ENCODE data around the gene GPR87.

Gene GPR87

DNA sequence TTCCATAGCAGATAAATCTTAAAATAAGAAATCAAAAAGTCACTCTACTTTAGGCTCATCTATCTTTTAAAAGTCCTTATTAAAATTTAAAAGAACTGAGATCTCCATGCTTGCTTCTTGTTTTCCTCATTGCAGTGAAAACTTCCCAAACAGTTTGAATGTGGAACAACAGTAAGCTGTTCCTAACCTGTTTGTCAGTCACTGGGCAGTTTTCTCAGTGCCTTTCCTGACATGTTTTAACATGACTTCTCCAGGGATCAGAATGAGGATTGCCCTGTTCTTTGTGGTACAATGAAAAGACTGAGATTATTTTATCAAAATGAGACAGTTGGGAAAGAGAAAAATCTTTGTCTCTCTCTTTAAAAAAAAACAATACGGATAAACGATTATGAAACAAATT lies 774 bp downstream of the GPR87 start:
- DNase-seq (ENCODE audit: low read depth): no peak

DNA sequence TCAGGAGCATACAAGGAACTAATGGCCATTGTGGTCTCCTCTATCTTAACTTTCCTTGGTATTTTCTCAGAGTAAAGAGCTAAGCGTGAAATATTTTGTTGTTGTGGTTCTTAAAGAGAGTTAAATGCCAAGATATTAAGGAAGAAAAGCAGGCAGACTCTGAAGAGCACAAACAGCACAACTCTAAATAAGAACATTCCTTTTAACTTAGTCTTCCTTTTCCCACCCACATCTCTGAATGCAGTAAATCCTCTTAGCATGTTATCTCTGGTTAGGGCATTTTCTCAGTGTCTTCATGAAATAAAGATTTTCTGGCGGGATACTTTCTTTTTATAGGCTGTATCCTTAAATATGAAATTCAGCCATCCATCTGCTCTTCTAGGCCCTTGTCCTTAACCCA lies 1.5 kb downstream of the GPR87 start:
- DNase-seq (ENCODE audit: low read depth): no peak

GRCh38 chr3:151314593-151314992 lies 2.0 kb downstream of the GPR87 start:
- no peak for DNase-seq (ENCODE audit: low read depth)

DNA sequence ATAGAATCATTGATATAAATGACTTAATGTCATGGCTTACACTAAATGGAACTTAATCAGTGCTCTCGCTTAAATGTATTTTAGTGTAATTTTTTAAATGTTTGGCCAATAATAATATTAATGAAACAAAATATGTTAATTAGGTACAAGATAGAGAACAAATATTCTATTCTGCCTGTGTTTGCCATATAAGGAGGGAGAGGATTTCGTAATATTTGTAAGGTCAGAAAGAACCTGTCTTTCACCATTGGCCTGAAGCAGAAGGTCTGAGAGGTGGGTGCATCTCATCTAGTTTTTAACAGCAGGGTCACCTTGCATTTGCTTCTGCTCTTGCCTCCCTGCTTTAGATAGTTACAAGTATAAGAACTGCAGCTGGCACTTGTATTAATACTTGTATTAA lies 2.5 kb downstream of the GPR87 start:
- DNase-seq (ENCODE audit: low read depth): no peak

- DNase-seq (ENCODE audit: low read depth): no peak
Observed at GRCh38 chr3:151312972-151313371, 3.6 kb downstream of the GPR87 start.

DNA sequence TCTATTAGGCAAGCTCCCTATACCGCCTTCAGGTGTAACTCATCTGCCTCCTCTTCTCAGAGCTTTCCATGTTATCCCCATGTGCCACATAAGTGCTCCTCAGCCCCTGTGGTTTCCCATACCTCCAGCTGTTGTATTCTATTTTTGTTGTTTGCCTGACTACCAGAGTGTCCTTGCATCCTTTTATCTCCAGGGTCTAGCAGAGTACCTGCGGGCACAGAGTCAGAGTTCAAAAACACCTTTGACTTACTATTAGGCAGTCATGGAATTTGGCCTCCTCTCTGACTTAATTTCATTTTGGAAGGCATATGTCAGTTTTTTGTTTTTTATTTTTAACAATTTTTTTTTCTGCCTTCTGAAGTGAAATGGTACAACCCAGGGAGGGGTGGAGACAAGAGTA lies 7.1 kb downstream of the GPR87 start:
- no peak for DNase-seq (ENCODE audit: low read depth)

- DNase-seq (ENCODE audit: low read depth): no peak
Observed at GRCh38 chr3:151307583-151308488, 8.8 kb downstream of the GPR87 start.

DNA sequence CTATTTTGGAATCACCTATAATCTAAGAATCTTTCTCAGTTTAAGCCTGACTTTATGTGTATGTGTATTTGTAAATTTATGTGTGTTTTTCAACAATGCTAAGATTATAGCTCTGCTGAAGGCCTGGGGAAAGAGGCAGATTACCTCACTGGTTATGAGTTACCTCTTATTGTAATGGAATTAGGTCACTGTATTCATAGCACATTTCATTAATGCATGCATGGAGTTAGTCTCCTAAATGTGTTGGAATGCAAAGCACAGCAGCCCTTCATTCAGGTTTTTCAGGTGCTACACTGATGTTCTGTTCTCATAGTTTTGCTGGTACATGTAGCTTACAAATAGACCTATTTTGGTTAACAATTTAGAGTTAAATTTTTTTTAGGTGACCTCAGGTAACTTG lies 9.5 kb downstream of the GPR87 start:
- no peak for DNase-seq (ENCODE audit: low read depth)

DNA sequence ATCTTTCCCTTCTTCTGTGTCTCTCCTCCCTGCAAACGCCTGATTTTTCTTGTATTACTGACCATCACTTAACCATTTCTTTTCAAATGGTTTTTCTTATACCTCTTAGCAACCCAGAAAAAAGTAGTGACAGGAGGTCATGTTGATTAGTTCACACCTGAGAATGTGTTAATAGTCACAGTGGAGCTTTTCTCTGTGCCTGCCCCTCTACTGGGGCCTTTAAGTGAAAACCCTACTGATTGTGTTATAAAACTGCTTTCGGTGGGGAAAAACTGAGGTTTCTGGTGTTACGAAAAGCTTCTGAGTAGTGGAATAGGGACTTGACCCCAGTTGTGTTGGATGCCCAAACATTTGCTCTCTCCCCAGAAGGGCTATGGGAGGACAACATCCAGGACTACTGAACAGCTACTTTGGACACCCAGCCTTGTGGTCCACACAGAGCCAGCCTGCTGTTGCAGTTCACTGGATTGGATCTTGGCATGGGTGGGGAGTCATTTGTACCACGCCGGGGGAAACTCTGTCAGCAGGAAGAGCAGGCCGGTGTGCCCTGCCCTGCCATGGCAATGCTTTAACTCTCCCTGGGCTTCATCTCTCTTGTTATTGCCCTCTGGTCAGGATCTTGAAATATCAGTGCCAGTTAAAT lies 10.3 kb downstream of the GPR87 start:
- DNase-seq (ENCODE audit: low read depth): no peak

- DNase-seq (ENCODE audit: low read depth): no peak
Observed at GRCh38 chr3:151305775-151306151, 10.9 kb downstream of the GPR87 start.

- no peak for DNase-seq (ENCODE audit: low read depth)
Observed at GRCh38 chr3:151305060-151305774, 11.4 kb downstream of the GPR87 start.

DNA sequence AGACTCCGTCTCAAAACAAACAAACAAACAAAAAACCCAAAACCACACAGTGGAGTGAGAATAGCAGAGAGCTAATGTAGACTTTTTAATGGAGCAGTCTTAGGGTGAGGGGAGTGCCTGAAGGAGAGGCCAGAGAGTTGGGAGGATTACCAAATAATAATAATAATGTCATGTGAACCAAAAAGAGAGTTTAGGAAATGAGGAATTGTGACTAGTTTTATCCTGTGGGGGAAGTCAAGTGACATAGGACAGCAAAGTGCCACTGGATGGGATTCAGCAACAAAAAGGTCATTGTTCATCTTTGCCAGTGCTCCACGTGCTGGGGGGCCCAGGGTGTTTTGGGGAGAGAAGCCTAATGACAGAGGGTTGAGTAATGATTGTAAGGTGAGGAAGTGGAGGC lies 12.9 kb downstream of the GPR87 start:
- no peak for DNase-seq (ENCODE audit: low read depth)

DNA sequence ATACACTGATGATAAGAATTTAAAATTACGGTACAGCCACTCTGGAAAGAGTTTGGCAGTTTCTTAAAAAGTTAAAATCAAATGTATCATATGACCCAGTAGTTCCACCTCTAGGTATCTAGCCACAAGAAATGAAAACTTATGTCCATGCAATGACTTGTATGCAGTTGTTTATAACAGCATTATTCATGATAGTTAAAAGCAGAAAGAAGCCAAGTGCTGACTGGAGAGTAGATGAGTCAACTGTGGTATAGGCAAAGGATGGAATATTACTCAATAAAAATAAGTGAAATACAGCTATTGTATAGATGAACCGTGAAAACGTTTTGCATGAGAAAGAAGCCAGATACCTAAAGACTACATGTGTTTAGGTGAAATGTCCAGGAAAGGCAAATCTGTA lies 14.8 kb downstream of the GPR87 start:
- DNase-seq (ENCODE audit: low read depth): no peak

- DNase-seq (ENCODE audit: low read depth): no peak
Observed at GRCh38 chr3:151300539-151300938, 16.1 kb downstream of the GPR87 start.

GRCh38 chr3:151299006-151299405 lies 17.6 kb downstream of the GPR87 start:
- no peak for DNase-seq (ENCODE audit: low read depth)

- DNase-seq (ENCODE audit: low read depth): no peak
Observed at GRCh38 chr3:151297429-151297828, 19.2 kb downstream of the GPR87 start.

- no peak for DNase-seq (ENCODE audit: low read depth)
Observed at GRCh38 chr3:151296226-151296625, 20.4 kb downstream of the GPR87 start.

- DNase-seq (ENCODE audit: low read depth): no peak
Observed at GRCh38 chr3:151293127-151293526, 23.5 kb downstream of the GPR87 start.

GRCh38 chr3:151290673-151291072 lies 25.9 kb downstream of the GPR87 start:
- no peak for DNase-seq (ENCODE audit: low read depth)

- no peak for DNase-seq (ENCODE audit: low read depth)
Observed at GRCh38 chr3:151289445-151289844, 27.2 kb downstream of the GPR87 start.

- no peak for DNase-seq (ENCODE audit: low read depth)
Observed at GRCh38 chr3:151285940-151286339, 30.7 kb downstream of the GPR87 start.

DNA sequence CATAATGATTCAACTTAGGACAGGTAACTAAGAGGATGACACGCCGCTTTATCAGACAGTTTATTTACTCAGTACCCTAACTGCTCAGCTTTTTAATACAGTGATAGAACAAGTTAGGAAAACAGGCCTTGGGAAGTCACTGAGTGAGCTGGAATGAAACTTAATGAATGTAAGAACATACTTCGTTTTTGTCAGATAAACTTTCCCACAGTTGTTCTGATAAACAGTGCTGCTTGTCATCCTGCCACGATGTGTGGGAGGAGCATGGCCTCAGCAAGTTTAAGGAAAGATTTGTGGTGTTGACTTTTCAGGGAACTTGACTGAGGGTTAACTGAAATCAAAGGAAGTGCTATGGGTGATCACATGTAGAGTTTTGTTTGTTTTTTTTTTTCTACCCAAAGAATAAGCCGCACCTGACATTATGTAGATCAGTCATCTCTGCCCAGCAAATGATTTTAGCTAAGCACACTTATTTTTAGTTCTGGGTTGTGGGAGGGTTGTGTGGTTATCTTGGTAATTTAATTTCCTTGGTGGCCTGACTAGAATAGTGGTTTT lies 32.6 kb downstream of the GPR87 start:
- DNase-seq (ENCODE audit: low read depth): no peak

- DNase-seq (ENCODE audit: low read depth): no peak
Observed at GRCh38 chr3:151283387-151283786, 33.2 kb downstream of the GPR87 start.

All from stimulated activated CD8-positive, alpha-beta memory T cell treated with anti-CD3 and anti-CD28 coated beads, Interleukin-4, amount 100 ng/mL, for 24 hours (primary cell).